ENCODE results near the gene SEPTIN12.

DNA sequence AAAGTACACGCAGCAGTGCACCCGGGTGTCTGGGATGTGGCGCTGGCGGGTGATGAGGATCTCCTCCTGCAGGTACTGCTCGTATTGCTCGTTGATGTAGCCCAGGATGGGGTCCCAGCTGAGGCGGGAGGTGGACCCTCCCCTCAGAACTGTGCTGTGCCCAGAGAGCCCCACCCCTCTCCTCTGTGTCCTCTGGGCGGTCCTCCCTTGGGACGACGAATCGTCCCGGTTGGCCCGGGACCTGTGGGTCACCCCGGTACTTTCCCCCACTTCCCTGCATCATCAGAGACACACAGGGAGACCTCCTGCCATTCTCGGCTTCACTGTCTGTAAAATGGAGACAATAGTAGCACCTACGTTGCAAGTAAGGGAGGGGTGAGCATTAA lies 4.2 kb downstream of the SEPTIN12 start:
- TF ChIP-seq HCFC1 (IDR thresholded peaks at IDR 0.05; ENCODE audit: low read length) (no peak), RBBP5 (conservative IDR thresholded peaks at IDR 0.05) (no peak), KDM1A (IDR thresholded peaks at IDR 0.05; ENCODE audit: borderline replicate concordance) (no peak), ASH2L (IDR thresholded peaks at IDR 0.05; ENCODE audit: borderline replicate concordance, low read depth) (no peak), CBFB (IDR thresholded peaks at IDR 0.05; ENCODE audit: low read depth) (no peak), HDGF (IDR thresholded peaks at IDR 0.05) (no peak), POLR2AphosphoS5 (IDR thresholded peaks at IDR 0.05; ENCODE audit: low read length) (no peak)
- TF ChIP-seq, protein P1, sequence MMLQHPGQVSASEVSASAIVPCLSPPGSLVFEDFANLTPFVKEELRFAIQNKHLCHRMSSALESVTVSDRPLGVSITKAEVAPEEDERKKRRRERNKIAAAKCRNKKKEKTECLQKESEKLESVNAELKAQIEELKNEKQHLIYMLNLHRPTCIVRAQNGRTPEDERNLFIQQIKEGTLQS (IDR thresholded peaks at IDR 0.05; ENCODE audit: borderline replicate concordance, extremely low read depth, low read depth, low read length): no peak
- TF ChIP-seq, protein P2, sequence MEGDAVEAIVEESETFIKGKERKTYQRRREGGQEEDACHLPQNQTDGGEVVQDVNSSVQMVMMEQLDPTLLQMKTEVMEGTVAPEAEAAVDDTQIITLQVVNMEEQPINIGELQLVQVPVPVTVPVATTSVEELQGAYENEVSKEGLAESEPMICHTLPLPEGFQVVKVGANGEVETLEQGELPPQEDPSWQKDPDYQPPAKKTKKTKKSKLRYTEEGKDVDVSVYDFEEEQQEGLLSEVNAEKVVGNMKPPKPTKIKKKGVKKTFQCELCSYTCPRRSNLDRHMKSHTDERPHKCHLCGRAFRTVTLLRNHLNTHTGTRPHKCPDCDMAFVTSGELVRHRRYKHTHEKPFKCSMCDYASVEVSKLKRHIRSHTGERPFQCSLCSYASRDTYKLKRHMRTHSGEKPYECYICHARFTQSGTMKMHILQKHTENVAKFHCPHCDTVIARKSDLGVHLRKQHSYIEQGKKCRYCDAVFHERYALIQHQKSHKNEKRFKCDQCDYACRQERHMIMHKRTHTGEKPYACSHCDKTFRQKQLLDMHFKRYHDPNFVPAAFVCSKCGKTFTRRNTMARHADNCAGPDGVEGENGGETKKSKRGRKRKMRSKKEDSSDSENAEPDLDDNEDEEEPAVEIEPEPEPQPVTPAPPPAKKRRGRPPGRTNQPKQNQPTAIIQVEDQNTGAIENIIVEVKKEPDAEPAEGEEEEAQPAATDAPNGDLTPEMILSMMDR (IDR thresholded peaks at IDR 0.05 in 2 of 3, conservative IDR thresholded peaks at IDR 0.05 in 1 of 3; ENCODE audit: control insufficient read depth in 2 of 3, extremely low read depth in 1 of 3, insufficient read depth in 1 of 3, low read depth in 3 of 3, low read length in 3 of 3): no peak
- TF ChIP-seq, protein P3, sequence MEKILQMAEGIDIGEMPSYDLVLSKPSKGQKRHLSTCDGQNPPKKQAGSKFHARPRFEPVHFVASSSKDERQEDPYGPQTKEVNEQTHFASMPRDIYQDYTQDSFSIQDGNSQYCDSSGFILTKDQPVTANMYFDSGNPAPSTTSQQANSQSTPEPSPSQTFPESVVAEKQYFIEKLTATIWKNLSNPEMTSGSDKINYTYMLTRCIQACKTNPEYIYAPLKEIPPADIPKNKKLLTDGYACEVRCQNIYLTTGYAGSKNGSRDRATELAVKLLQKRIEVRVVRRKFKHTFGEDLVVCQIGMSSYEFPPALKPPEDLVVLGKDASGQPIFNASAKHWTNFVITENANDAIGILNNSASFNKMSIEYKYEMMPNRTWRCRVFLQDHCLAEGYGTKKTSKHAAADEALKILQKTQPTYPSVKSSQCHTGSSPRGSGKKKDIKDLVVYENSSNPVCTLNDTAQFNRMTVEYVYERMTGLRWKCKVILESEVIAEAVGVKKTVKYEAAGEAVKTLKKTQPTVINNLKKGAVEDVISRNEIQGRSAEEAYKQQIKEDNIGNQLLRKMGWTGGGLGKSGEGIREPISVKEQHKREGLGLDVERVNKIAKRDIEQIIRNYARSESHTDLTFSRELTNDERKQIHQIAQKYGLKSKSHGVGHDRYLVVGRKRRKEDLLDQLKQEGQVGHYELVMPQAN (conservative IDR thresholded peaks at IDR 0.05): no peak
- TF ChIP-seq, protein P4, sequence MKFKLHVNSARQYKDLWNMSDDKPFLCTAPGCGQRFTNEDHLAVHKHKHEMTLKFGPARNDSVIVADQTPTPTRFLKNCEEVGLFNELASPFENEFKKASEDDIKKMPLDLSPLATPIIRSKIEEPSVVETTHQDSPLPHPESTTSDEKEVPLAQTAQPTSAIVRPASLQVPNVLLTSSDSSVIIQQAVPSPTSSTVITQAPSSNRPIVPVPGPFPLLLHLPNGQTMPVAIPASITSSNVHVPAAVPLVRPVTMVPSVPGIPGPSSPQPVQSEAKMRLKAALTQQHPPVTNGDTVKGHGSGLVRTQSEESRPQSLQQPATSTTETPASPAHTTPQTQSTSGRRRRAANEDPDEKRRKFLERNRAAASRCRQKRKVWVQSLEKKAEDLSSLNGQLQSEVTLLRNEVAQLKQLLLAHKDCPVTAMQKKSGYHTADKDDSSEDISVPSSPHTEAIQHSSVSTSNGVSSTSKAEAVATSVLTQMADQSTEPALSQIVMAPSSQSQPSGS (IDR thresholded peaks at IDR 0.05; ENCODE audit: low read length): no peak
